GM21717 (cell line): ENCODE measurements around the gene IL17RA.

ENCODE experiments used
- ATAC-seq: cut with Tn5 transposase; IDR thresholded peaks from one replicate; pipeline ENCODE4 v1.9.1; 2021; ENCODE audit warnings: mild to moderate bottlenecking, moderate library complexity; ENCODE audit not compliant: unreplicated experiment

The IL17RA gene

DNA sequence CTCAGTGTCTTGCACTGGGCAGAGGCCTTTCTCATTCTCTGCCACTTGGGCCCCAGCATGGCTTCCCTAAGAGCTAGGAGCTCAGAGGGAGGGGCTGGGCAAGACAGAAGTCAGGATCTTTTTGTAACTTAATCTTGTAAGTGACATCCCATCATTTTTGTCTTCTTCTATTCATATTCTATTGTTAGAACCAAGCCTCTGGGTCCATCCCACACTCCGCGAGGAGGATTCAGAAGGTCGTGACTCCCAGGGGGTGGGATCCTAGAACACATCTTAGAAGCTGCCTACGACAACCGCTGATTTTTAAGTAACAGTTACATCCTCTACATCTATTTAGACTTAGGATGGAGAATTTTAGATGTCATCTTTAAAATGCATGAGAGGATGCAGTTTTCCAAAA, 1.5 kb upstream of the IL17RA start:
- ATAC-seq: no peak

DNA sequence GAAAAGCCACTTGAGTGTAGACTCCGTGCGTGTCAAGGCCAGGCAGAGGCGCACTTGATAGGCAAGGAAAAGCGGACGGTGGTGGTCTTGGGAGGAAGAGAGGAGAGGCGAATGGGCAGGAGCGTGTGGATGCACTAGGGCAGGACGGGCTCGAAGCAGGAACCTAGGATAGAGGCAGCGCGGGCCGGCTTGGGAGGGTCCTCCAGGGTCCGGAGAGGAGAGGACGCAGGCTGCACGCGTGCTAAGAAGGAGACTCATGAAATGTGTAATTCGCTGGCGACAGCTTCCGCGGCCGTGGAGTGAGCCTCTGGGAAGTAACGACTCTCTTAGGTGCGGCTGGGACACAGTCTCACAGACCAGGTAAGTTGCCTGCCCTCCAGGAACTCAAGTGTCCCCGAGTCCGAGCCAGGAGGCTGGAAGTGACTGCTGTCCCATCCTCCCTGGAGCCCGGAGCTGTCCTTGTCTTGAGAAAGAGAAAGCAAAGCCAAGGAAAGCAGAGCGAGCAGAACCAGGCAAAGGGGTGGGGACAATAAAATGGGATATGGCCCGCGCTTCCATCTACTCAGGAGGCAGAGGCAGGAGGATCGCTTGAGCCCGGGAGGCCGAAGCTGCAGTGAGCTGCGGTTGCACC, 874 bp upstream of the IL17RA start:
- no peak for ATAC-seq

DNA sequence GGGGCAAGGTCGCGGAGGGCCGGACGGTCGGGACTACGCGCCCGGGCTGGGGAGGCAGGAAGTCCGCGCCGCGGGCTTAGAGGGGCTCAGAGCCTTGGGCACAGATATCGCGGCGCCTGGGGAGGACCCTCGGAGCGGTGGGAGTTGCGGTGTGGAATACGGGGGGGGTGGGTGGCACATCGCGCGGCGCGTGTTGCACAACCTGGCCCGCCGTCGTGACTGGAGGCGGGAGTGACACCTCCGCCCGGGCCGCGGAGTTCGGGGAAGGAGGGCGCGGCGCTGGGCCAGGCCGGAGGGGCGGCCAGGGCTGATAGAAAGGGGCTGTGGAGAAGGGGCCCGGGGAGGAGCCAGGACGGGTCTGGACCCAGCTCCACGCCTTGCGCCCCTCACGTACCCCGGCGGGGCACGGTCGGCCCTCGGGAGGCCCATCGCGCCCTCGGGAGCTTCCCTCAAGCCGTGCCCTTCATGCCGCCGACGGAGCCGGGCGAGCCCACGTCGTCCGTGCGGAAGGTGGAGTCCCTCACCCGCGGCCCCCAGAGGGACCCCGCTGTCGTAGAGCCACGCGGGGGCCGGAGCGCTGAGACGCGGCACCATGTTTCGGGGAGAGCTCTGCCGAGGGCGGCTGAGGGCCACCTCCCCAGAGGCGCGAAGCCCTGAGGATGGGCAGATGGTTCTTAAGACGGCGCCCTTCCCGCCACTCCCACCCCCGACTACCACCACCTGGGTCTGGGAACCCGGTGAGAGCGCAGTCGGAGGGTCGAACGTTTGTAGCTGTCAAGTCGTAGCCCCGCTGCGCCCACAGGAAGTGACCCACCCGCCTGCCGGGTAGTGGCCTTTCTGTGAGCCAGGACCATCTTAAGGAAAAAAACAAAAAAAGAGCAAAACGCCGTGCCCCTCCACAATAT, 729 bp downstream of the IL17RA start:
- ATAC-seq: peak; percentile 13

DNA sequence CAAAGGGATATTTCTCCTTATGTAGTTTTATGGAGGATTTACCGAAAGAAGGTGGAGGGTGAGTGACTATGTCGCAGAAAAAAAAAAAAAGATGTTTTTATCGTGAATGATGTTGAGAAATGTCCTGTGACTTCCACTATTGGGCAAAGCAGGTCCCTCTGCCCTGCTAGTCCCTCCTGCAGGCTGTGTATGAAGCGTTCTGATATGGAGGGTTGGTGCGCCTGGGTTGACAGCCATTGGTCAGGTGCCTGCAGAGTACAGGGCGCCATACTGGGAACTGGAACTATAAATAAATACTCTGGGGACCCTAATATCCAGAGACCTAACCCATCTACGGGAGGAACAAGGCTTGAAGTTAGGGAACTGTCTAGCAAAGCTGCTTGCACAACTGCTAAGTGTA, 1.5 kb downstream of the IL17RA start:
- ATAC-seq: no peak

DNA sequence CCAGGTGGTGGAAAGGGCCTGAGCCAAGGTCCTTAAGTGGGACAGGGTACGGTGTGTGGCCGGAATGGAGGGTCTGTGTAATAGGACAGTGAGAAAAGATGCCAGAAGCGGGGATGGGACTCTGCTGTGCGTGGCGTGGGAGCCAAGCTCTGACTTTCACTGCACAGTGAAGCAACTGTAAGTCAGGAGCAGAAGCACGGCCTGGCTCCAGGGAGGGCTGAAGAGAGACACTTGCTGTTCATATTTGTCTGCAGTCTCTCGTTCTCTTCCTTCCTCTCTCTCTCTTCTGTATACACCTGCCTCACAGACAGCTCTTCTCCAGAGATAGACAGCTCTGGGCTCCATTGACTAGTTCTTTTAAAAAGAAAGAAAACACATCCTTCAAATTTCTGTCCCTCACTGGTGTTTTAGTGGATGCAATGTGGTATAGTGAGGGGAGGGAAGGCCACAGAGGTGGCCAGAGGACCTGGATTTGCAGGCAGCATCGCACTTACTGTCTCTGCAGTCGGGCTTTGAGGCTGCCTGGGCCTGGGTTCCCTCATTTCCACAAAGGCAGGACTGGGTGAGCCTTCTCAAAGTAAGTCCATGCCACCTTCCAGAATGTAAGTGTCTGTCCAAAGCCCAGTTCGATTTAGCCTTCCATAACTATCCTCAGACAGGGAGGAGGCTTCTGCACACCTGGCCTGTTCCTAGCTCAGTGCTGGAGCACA, 2.1 kb downstream of the IL17RA start:
- ATAC-seq: no peak

DNA sequence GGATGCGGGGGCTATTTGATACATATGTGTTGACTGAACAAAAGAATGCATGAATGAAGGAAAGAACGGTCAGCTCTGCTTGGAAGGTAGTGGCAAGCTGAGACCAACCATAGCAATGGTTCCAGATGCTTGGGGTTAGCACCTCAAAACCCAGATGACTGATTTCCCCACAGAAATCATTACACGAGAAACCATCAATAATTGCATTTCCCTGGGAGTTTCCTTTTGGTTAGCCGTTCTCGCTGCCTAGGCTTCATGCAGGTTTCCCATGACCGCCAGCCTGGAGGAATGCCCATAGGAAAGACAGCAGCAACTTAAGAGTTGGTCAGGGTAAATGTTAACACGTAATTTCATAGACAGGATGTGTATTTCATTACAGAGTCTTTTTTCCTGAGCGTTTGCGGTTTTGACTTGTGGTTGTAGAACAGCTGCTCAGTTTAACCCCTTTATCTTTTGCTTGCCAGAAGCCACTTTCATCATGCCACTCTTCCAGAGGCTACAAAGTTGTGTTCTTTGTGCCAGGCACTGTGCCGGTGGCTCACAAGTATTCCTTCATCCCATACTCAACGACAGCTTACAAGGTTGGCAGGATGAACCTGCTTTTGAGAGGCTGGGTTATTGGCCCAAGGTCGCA, 2.8 kb downstream of the IL17RA start:
- no peak for ATAC-seq

DNA sequence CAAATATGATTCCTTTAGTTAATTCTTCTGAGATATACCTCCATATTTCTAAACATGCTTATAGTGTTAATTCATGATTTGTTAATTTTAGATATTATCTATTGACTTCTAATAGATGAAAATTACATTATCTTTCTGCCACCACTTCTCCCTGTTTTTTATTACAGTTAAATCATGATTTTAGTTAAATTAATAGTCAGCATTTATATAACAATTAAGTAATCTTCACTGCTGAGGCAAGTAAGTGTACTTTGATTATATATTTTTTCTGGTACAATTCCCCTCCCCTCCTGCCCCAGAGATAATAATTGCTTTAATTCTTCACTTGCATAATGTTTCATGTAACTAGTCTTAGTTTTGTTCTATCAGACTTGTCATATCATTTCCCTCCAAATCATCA, 5.8 kb downstream of the IL17RA start:
- no peak for ATAC-seq

DNA sequence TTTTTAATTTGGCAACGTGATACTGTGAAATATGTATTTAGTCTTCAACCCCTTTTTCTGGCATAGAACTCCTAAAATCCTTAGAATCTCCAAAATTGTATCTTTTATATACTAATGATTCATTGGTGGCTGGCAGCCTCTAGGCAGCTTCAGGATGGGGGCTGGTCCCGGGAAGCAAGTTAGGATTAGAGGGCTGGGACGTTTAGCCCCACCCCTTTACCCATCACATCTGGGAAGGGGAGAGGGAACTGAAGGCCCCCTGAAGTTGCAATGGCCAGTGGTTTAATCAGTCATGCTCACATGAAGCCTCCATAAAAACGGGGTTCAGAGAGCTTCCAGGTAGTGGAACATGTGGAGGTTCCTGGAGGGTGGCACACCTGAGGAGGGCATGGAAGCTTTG, 7.1 kb downstream of the IL17RA start:
- no peak for ATAC-seq

DNA sequence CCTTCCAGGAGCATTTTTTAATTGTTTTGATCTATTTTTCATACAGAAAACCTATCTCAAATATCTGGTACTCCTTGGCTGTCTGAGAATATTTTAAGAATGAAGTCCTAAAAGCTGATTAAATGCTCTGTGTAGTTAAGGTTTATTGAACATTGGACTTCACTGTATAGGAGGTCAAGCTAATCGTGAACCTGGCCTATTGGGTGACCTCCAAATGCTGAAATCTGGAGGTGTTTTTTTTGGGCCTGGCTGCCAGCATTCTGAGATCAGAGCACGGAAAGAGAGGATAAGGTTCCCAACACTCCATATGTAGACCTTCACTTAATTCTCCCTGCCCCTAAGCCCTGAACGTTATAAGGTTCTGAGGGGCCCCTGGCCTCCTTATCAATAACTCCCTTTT, 8.3 kb downstream of the IL17RA start:
- no peak for ATAC-seq

DNA sequence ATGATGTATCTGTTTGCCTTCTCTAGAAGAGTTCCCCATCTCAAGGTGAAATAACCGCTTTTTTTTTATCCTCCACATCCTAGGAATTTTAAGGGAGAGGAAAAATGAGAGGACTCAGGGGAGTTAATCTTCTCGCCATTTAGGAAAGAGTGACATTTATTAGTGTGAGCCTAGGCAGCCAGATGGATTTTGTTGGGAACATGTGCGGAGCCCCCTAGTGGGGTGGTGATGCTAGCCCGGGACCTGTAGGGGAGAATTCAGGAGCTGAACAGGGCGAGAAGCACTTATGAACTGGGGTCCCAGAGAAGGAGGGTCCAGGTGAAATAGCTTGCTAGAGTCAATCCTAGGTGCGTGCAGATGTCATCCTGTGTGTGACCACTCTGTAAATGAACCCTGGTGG, 10.7 kb downstream of the IL17RA start:
- no peak for ATAC-seq

DNA sequence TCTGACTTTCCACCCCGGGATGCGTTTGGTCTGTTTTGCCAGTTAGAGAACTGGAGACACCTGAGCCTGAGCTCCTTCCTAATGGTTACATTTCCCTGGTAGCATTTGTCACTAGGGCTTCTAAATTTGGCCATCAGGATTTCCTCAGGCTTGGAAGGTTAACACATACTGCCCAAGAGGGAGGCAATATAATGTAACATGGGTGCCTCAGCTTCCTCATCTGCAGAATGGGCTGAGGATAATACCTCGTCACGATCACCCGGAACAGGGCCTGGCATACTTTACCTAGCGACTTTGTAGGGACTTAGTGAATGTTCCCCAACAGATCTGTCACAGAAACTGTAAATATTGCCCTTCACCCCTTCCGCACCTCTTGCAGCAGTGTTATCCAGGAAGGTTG, 11.3 kb downstream of the IL17RA start:
- ATAC-seq: no peak

DNA sequence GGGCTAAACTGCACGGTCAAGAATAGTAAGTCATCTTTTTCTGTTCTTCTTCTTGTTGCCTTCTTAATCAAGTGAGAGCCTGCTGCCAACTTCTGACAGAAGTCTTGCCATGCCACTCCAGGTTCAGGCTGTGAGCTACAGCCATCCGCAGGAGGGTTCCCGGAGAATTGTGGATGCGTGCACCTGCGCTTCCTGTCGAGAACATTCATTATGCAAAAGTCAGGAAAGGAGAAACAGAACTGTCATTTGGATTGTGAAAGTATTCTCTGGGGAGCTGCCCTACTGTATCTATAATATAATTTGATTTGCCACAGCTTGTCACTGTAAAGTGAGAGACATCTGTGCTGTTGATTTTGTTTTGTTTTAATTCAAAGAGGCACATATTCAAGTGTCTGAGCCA, 12.3 kb downstream of the IL17RA start:
- no peak for ATAC-seq

DNA sequence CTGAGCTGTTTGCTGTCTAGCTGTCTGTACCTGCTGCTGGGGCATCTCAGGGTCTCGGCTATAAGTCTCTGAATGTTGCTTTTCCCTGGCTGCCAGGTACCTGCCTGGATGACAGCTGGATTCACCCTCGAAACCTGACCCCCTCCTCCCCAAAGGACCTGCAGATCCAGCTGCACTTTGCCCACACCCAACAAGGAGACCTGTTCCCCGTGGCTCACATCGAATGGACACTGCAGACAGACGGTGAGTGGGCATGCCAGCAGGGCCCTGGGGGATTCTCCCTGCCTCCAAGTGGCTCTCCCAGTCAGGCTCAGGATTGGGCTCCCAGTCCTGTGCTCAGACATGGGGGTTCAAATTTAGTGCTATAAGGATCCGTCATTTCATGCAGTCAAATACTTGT, 12.9 kb downstream of the IL17RA start:
- no peak for ATAC-seq

DNA sequence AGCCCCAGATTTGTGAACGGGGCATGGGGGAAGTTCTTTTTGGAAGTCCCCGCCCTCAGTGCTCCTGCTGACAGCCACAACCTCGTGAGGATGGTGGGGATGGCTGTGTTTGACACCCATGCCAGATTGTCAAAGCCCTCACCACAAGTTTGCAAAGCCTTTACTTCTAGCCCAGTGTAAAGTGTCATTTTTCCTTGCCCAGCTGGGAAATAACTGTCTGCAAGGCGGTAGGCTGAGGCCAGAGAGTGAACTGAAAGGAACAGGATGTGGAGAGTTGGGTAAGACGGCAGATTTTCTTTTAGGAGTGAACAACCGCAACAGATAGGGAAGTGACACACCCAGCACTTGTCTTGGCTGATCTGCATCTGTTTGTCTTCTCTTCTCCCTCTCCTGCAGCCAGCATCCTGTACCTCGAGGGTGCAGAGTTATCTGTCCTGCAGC, 13.6 kb downstream of the IL17RA start:
- ATAC-seq: no peak

DNA sequence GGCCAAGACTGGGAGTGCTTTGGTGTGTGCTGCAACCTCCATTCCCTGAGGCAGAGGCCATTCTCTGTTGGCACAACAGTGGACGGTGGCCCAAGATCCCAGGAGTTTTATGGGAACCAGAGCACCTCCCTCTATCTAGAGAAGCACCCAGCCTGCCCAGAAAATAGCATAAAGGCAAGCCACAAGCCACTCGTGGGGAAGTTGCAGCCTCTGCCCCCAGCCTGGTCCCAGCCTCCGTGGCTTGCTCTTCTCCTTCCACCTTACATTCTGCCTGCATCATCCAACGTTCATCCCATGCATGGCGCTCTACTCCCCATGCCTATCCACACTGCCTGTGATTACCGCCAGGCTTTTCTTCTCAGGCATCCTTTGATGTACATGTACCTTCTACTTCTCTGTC, 15.8 kb downstream of the IL17RA start:
- ATAC-seq: no peak

DNA sequence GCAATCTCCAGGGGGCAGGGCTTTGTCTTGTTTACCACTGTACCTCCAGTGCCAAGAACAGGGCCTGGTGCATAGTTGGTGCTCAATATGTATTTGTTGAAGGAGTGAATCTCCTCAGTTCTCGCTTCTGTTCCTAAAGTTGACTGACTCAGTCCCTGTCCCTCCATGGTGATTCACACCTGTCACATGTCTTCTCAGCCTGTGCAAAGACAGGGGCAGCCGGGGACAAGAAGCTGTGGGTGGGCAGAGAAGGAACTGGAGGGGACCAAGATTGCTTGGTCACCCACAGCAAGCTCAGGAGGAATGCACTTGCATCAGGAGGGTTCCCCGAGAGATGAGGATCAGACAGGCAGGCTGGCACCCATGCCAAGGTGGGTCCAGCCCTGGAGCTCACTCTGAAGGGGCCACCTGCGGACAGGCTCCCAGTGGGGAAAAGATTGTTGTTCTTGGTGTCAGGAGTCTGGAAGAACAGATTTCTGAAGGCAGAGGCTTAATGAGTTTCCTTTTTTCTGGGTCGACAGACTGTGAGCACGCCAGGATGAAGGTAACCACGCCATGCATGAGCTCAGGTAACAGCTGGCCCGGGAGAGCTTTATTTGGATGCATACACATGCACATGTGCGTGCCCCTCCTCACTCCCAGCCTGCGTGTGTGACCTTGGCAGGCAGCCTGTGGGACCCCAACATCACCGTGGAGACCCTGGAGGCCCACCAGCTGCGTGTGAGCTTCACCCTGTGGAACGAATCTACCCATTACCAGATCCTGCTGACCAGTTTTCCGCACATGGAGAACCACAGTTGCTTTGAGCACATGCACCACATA, 16.9 kb downstream of the IL17RA start:
- no peak for ATAC-seq

DNA sequence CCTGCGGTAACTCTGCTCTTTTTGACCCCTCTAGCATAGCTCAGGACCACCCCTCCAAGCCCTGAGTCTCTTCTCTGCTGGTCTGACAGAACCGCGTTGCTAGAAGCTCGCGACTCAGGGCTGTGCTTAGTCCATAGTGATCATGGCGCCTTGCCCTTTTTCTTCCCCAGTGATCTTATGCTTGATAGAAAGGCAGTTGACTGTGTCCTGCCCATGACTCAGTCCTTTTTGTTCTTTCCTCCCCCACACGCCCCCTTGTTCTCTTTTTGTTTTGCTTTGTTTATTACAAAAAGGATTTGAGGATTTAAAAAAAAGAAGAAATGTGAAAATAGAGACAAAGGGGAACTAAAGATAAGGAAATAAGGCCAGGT, 17.5 kb downstream of the IL17RA start:
- no peak for ATAC-seq

DNA sequence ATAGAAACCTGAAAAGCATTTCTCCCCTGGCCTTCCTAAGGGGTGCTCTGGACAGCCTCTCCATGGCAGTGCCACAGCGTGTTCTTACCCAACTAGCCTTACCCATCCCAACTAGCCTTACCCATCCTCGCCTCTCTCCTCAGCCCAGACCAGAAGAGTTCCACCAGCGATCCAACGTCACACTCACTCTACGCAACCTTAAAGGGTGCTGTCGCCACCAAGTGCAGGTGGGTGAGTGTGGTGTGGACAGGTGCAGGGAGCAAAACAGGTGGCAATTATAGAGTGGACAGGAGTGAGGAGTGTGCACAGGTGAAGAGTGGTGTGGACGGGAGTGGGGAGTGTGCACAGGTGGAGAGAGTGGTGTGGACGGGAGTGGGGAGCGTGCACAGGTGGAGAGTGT, 18.6 kb downstream of the IL17RA start:
- no peak for ATAC-seq

DNA sequence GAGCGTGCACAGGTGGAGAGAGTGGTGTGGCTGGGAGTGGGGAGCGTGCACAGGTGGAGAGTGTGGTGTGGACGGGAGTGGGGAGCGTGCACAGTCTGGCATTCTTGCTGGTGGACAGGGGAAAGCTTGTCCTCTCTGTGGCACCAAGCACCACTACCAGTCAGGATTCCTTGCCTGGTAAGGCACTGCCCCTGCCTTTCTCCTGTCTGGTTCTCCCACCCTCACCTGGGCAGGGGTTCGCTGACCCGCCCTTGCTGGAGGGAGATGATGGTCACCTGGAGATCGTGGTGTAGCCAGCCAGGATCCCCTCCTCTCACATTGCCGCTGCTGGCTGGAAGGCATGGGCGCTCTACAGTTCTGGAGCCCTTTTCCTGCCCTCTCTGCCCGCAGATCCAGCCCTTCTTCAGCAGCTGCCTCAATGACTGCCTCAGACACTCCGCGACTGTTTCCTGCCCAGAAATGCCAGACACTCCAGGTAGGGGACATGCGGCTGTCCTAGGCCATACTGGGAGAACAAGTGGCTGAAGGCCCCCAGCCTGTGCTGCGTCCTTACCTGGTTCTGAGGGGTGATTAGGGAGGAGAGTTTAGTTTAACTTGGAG, 19.6 kb downstream of the IL17RA start:
- ATAC-seq: no peak
